Right ventricle myocardium superior (tissue), 1 donor: ENCODE data around the gene WFIKKN1. TPM values are rescaled to one million over a fixed set of nuclear protein-coding genes. Genes with fewer than 3 reads are reported as not detected.

Source experiments
- ATAC-seq: fragments of 200-7000 bp; cut with Tn5 transposase; one replicate; pipeline ENCODE4 v1.9.1; 2020; ENCODE audit warnings: mild to moderate bottlenecking; ENCODE audit not compliant: poor library complexity
- DNase-seq: peaks from one replicate; pipeline ENCODE4 v3.0.0-alpha.2; 2020
- intact Hi-C: fragments of 100-400 bp; cut with DNase I; formaldehyde crosslinking; loops from one replicate; pipeline ENCODE4 v1.11.2; 2022
- total RNA-seq: library from RNA; stranded (reverse); fragmentation: NEBNext Ultra II Directional; extraction: Animal tissue kit (Norgen Biotek cat#: 25700); gene quantifications from one replicate; pipeline ENCODE4 v1.2.1, GENCODE V29; 2021
- donor health status: DM: no; HTN: yes; CAD: no; lungs with severe emphysema.

WFIKKN1 gene
- total RNA-seq, 1 donor from 2014 or later = 0.13 TPM

- intact Hi-C loops = no loop called here
- DNase-seq (no peak), ATAC-seq (no peak)
Observed at GRCh38 chr16:677316-678190, 46.8 kb downstream of the WFIKKN1 start.

DNA sequence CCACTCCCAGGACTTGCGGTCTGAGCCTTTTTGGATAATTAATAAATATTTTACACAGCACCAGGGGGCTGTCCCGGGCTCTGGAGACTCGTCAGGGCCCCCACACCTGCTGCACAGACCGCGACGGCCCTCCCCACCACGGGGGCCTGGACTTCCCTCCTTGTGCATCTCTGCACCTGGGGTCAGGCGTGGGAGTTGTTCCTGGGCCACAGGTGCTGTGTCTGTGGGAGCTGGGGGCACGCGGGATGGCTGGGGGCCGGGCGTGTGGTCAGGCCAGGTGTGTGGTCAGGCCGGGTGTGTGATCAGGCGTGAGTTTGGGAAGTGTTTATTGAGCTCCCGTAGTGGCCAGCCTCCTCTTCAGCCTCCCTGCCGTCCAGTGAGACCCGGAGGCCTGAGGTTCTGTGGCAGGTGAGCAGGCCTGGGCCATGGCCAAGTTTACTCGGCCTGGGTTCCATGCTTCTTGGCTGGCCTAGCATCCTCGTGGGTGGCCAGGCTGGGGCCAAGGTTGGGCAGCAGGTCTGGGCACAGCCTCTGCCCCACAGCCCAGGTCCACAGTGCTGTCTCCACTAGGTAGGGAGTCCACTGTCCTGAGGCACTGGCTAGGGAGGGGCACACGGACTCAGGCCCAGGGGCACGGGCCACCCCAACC is 47.5 kb downstream of the WFIKKN1 start:
- ATAC-seq = no peak
- no peak for DNase-seq
- intact Hi-C loops = no loop called here

DNA sequence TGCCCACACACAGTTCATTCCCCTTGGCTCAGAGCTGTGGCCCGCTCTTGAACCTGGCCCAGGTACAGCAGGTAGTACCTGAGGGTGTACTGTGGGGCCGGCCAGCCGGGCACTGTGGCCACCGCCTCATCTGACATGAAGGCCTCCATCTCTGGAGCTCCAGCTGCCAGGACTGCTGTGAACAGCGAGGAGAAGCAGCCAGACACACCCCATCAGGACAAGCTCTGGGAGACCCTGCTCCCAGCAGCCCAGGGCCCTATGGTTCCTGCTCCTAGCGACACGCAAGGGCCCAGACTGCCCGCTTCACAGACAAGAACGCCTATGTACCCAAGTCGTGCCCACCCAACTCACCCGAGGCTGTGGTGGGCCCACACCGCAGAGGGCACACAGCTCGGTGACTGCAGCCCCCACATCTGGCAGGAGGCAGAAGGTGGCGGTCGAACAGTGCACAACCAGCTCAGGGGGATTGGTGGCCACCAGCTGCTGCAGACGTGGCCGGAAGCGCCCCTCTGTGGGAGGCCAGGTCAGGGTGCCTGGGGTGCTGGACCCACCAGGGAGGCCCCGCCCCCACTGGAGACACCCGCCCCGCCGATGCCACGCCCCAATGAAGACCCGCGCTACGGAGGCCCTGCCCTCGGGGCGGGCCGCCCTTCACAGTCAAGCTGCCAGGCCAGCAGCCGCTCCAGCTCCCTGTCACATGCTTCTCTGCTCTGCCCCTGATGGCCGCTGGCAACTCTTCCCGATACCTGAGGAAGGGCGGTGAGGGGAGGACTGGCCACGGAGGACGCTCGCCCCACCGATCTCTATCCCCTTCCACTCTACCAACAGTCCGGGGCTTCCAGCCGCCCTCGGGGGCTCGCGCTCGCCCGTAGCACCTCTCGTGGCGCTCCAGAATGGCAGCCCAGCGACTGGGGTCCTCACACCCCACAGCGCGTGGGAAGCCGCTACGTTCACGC is 48.4 kb downstream of the WFIKKN1 start:
- intact Hi-C loops = no loop called here
- DNase-seq (peak; percentile 85), ATAC-seq (peak; percentile 45)

GRCh38 chr16:679814-680624 is 49.2 kb downstream of the WFIKKN1 start, which contains the start of gene STUB1:
STUB1 (plus strand) TSS chr16:680410; CDS start chr16:680526, 116 bp downstream.
- peak; percentile 91 for DNase-seq
- intact Hi-C loops = no loop called here
- ATAC-seq = peak; percentile 77

DNA sequence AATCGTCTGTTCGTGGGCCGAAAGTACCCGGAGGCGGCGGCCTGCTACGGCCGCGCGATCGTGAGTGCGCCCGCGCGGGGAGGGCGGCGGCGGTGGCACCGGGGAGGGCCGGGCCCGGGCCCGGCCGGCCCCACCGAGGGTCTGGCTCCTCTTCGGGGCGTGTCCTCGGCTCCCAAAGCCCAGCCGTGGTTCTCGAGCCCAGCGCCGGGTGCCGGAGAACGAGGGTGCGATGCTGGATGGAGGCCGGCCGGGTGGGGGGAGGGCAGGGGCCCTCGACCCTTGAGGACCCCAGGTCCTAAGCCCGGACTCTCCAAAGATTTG is 49.8 kb downstream of the WFIKKN1 start:
- DNase-seq (no peak), ATAC-seq (no peak)
- intact Hi-C loops = no loop called here

- DNase-seq (peak; percentile 72), ATAC-seq (no peak)
- intact Hi-C loops = no loop called here
Observed at GRCh38 chr16:680967-681745, 50.4 kb downstream of the WFIKKN1 start.

- no peak for DNase-seq
- intact Hi-C loops = no loop called here
- no peak for ATAC-seq
Observed at GRCh38 chr16:681746-682427, 51.1 kb downstream of the WFIKKN1 start.

DNA sequence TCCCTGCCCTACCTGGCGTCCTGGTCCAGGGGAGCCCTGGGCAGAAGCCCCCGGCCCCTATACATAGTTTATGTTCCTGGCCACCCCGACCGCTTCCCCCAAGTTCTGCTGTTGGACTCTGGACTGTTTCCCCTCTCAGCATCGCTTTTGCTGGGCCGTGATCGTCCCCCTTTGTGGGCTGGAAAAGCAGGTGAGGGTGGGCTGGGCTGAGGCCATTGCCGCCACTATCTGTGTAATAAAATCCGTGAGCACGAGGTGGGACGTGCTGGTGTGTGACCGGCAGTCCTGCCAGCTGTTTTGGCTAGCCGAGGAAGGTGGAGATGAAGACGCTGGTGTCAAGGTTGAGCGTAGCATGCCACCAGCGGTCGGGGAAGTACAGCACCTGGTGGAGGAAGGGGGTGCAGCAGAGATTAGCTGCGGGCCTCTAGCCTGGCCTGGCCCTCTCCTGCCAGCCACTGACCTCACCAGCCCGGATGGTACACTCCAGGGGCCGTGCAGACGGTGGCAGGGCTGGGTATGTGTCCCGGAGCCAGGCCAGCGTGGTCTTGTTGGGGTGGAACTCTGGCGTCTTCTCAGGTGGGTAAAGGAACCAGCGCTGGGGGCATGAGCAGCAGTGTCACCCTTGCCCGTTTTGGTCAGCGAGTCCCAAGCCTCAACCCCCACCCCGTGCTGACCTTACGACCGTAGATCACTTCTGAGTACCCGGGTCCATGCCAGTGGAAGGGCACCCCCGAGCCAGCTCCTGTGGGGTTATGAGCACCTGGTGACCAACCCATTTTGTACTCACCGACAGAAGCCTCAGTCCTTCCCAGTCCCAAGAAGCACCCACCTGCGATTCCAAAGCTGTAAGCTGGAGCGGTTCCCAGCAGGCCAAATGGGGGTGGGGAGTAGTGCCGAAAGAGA is 52.0 kb downstream of the WFIKKN1 start:
- DNase-seq (no peak), ATAC-seq (no peak)
- intact Hi-C loops = no loop called here

GRCh38 chr16:683396-684070 is 52.7 kb downstream of the WFIKKN1 start:
- intact Hi-C loops = no loop called here
- ATAC-seq = no peak
- no peak for DNase-seq

Other genes starting within 250 kb of the WFIKKN1 start
- 28.1 TPM for gene PGAP6, start 249.0 kb upstream of the WFIKKN1 start, total RNA-seq
- 81.6 TPM for gene NME4, start 233.8 kb upstream of the WFIKKN1 start, total RNA-seq
- gene DECR2, start 229.1 kb upstream of the WFIKKN1 start, total RNA-seq = 9.1 TPM
- 25.4 TPM for gene RAB11FIP3, start 205.3 kb upstream of the WFIKKN1 start, total RNA-seq
- gene CAPN15, start 103.3 kb upstream of the WFIKKN1 start, total RNA-seq = 17.7 TPM
- not detected for gene PRR35, start 70.6 kb upstream of the WFIKKN1 start, total RNA-seq
- gene NHLRC4, start 64.0 kb upstream of the WFIKKN1 start, total RNA-seq = 0.38 TPM
- gene PIGQ, start 61.0 kb upstream of the WFIKKN1 start, total RNA-seq = 18.0 TPM
- gene RAB40C, start 40.9 kb upstream of the WFIKKN1 start, total RNA-seq = 11.0 TPM
- 52.5 TPM for gene METTL26, start 5.3 kb downstream of the WFIKKN1 start, total RNA-seq
- 205 TPM for gene MCRIP2, start 10.8 kb downstream of the WFIKKN1 start, total RNA-seq
- 10.8 TPM for gene WDR90, start 18.4 kb downstream of the WFIKKN1 start, total RNA-seq
- 81.9 TPM for gene RHOT2, start 37.1 kb downstream of the WFIKKN1 start, total RNA-seq
- 2.0 TPM for gene RHBDL1, start 44.7 kb downstream of the WFIKKN1 start, total RNA-seq
- 126 TPM for gene STUB1, start 49.4 kb downstream of the WFIKKN1 start, total RNA-seq
- gene JMJD8, start 53.3 kb downstream of the WFIKKN1 start, total RNA-seq = 42.4 TPM
- 7.6 TPM for gene WDR24, start 59.4 kb downstream of the WFIKKN1 start, total RNA-seq
- not detected for gene FBXL16, start 74.8 kb downstream of the WFIKKN1 start, total RNA-seq
- gene METRN, start 84.1 kb downstream of the WFIKKN1 start, total RNA-seq = 59.6 TPM
- gene ANTKMT, start 90.2 kb downstream of the WFIKKN1 start, total RNA-seq = 27.5 TPM
- gene CCDC78, start 95.5 kb downstream of the WFIKKN1 start, total RNA-seq = 0.32 TPM
- gene HAGHL, start 96.1 kb downstream of the WFIKKN1 start, total RNA-seq = 13.8 TPM
- 29.2 TPM for gene CIAO3, start 110.0 kb downstream of the WFIKKN1 start, total RNA-seq
- gene MSLN, start 129.7 kb downstream of the WFIKKN1 start, total RNA-seq = 1.0 TPM
- gene RPUSD1, start 157.4 kb downstream of the WFIKKN1 start, total RNA-seq = 7.8 TPM
- 3.7 TPM for gene CHTF18, start 157.6 kb downstream of the WFIKKN1 start, total RNA-seq
- gene GNG13, start 169.7 kb downstream of the WFIKKN1 start, total RNA-seq = not detected